HCT116 (cell line): Measurements from ENCODE around the gene UNK.

Source experiments
- EZH2 ChIP-seq: fragments of 200-600 bp; sonication (generic); IDR thresholded peaks from 2 replicates; pipeline ENCODE4 v1.6.1; 2017; ENCODE audit warnings: antibody characterized with exemption, mixed run types
- POLR2A ChIP-seq: IDR thresholded peaks from 2 replicates; pipeline ENCODE4 v1.7.0; 2011; ENCODE audit warnings: borderline replicate concordance; ENCODE audit not compliant: insufficient read depth, insufficient read length; ENCODE audit errors: extremely low read depth
- POLR2AphosphoS5 ChIP-seq: IDR thresholded peaks from 2 replicates; pipeline ENCODE4 v1.6.1; 2011; ENCODE audit warnings: mild to moderate bottlenecking, low read depth, low read length, moderate library complexity
- RAD21 ChIP-seq: IDR thresholded peaks from 2 replicates; pipeline ENCODE4 v1.6.1; 2012; ENCODE audit warnings: low read depth, mild to moderate bottlenecking
- TF ChIP-seq, protein P1 (sequence below): IDR thresholded peaks from 2 replicates; pipeline ENCODE4 v1.6.1; 2012; ENCODE audit warnings: low read depth
- TF ChIP-seq, protein P2 (sequence below), 3 experiments: fragments of 200-600 bp in 1 of 3; sonication (generic) in 1 of 3; IDR thresholded peaks in 2 of 3; conservative IDR thresholded peaks in 1 of 3; 2 replicates each; pipeline ENCODE4 v1.5.1; 2012 to 2017; ENCODE audit warnings: low read depth in 2 of 3, low read length in 2 of 3, antibody characterized with exemption in 1 of 3, borderline replicate concordance in 1 of 3, control low read depth in 1 of 3, mild to moderate bottlenecking in 1 of 3, mixed read lengths in 1 of 3, mixed run types in 1 of 3, moderate library complexity in 1 of 3; ENCODE audit not compliant: insufficient read depth in 1 of 3

DNA sequence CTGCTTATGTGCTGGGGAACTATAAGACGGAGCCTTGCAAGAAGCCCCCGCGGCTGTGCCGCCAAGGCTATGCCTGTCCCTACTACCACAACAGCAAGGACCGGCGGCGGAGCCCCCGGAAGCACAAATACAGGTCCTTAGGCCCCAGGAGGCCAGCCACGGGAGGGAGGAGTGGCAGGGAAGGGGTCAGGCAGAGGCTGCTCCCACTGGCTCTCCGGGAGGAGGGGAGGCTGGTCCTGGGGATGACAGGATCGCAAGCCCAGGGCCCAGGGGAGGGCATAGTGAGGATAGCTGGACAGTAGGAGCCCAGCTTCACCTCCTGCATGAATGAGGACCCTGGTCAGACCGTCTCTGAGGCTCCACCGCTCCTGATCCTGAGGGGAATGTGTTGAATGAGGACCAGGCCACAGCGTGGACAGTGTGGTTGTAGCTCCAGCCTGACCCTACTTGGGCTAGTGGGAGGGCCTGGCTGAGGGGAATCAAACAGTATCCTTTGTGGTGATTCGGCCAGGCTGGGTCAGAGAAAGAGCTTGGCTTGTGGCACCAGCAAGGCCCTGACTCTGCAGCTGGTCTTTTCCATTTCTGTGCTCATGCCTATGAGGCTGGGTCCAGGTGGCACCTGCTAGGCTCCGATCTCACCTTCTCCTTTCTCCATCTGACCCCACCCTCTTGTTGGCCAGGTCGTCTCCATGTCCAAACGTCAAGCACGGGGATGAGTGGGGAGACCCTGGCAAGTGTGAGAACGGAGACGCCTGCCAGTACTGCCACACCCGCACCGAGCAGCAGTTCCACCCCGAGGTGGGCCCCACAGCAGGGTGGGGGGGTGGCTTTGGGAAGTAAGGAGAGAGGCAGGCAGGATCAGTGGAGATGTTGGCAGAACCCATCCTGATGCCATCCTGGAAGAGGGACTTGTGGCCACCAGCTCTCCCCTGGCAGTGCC lies 28.7 kb downstream of the UNK start:
- TF ChIP-seq, protein P1, sequence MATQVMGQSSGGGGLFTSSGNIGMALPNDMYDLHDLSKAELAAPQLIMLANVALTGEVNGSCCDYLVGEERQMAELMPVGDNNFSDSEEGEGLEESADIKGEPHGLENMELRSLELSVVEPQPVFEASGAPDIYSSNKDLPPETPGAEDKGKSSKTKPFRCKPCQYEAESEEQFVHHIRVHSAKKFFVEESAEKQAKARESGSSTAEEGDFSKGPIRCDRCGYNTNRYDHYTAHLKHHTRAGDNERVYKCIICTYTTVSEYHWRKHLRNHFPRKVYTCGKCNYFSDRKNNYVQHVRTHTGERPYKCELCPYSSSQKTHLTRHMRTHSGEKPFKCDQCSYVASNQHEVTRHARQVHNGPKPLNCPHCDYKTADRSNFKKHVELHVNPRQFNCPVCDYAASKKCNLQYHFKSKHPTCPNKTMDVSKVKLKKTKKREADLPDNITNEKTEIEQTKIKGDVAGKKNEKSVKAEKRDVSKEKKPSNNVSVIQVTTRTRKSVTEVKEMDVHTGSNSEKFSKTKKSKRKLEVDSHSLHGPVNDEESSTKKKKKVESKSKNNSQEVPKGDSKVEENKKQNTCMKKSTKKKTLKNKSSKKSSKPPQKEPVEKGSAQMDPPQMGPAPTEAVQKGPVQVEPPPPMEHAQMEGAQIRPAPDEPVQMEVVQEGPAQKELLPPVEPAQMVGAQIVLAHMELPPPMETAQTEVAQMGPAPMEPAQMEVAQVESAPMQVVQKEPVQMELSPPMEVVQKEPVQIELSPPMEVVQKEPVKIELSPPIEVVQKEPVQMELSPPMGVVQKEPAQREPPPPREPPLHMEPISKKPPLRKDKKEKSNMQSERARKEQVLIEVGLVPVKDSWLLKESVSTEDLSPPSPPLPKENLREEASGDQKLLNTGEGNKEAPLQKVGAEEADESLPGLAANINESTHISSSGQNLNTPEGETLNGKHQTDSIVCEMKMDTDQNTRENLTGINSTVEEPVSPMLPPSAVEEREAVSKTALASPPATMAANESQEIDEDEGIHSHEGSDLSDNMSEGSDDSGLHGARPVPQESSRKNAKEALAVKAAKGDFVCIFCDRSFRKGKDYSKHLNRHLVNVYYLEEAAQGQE, result no peak
- TF ChIP-seq EZH2 (no peak), RAD21 (no peak), POLR2AphosphoS5 (no peak), POLR2A (no peak)
- TF ChIP-seq, protein P2, sequence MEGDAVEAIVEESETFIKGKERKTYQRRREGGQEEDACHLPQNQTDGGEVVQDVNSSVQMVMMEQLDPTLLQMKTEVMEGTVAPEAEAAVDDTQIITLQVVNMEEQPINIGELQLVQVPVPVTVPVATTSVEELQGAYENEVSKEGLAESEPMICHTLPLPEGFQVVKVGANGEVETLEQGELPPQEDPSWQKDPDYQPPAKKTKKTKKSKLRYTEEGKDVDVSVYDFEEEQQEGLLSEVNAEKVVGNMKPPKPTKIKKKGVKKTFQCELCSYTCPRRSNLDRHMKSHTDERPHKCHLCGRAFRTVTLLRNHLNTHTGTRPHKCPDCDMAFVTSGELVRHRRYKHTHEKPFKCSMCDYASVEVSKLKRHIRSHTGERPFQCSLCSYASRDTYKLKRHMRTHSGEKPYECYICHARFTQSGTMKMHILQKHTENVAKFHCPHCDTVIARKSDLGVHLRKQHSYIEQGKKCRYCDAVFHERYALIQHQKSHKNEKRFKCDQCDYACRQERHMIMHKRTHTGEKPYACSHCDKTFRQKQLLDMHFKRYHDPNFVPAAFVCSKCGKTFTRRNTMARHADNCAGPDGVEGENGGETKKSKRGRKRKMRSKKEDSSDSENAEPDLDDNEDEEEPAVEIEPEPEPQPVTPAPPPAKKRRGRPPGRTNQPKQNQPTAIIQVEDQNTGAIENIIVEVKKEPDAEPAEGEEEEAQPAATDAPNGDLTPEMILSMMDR (IDR thresholded peaks at IDR 0.05 in 2 of 3, conservative IDR thresholded peaks at IDR 0.05 in 1 of 3; ENCODE audit: borderline replicate concordance in 1 of 3, insufficient read depth in 1 of 3, low read depth in 2 of 3, low read length in 2 of 3), result no peak
